Measurements from ENCODE around the gene COL13A1.

COL13A1 gene

GRCh38 chr10:69944761-69945160, 143.1 kb downstream of the COL13A1 start:
- DNase-seq (ENCODE audit: low spot score), result no peak

GRCh38 chr10:69948261-69948660, 146.6 kb downstream of the COL13A1 start:
- DNase-seq (ENCODE audit: low spot score), result no peak

GRCh38 chr10:69949770-69950169, 148.1 kb downstream of the COL13A1 start:
- no peak for DNase-seq (ENCODE audit: low spot score)

- no peak for DNase-seq (ENCODE audit: low spot score)
These were observed 150.0 kb downstream of the COL13A1 start for GRCh38 chr10:69951658-69952057.

- DNase-seq (ENCODE audit: low spot score), result no peak
These were observed 150.5 kb downstream of the COL13A1 start for GRCh38 chr10:69952069-69952800.

- no peak for DNase-seq (ENCODE audit: low spot score)
These were observed 151.1 kb downstream of the COL13A1 start for GRCh38 chr10:69952821-69953221.

GRCh38 chr10:69953851-69954250, 152.1 kb downstream of the COL13A1 start:
- no peak for DNase-seq (ENCODE audit: low spot score)

GRCh38 chr10:69955211-69955805, 153.6 kb downstream of the COL13A1 start:
- no peak for DNase-seq (ENCODE audit: low spot score)

GRCh38 chr10:69955897-69956740, 154.4 kb downstream of the COL13A1 start:
- DNase-seq (ENCODE audit: low spot score), result no peak

- DNase-seq (ENCODE audit: low spot score), result no peak
These were observed 155.1 kb downstream of the COL13A1 start for GRCh38 chr10:69956741-69957230.

GRCh38 chr10:69957241-69957885, 155.7 kb downstream of the COL13A1 start:
- DNase-seq (ENCODE audit: low spot score), result no peak

GRCh38 chr10:69957886-69958555, 156.3 kb downstream of the COL13A1 start:
- DNase-seq (ENCODE audit: low spot score), result no peak

GRCh38 chr10:69958556-69958902, 156.8 kb downstream of the COL13A1 start:
- no peak for DNase-seq (ENCODE audit: low spot score)

GRCh38 chr10:69959911-69960310, 158.2 kb downstream of the COL13A1 start:
- no peak for DNase-seq (ENCODE audit: low spot score)

GRCh38 chr10:69960606-69960987, 158.9 kb downstream of the COL13A1 start:
- DNase-seq (ENCODE audit: low spot score), result no peak

- DNase-seq (ENCODE audit: low spot score), result no peak
These were observed 159.5 kb downstream of the COL13A1 start for GRCh38 chr10:69960988-69961880.

GRCh38 chr10:69961881-69962745, 160.4 kb downstream of the COL13A1 start:
- no peak for DNase-seq (ENCODE audit: low spot score)

GRCh38 chr10:69962746-69963135, 161.0 kb downstream of the COL13A1 start:
- no peak for DNase-seq (ENCODE audit: low spot score)

- no peak for DNase-seq (ENCODE audit: low spot score)
These were observed 161.6 kb downstream of the COL13A1 start for GRCh38 chr10:69963178-69963834.
